Uterus (tissue), 2 donors: ENCODE measurements around the gene ARHGAP4.

ENCODE experiments used
- CTCF ChIP-seq, 4 experiments: fragments of 200-600 bp in 2 of 4; fragments of 450-650 bp in 2 of 4; sonication (generic) in 2 of 4; IDR thresholded peaks; one replicate each; pipeline ENCODE4 v1.5.1; 2016 to 2019; ENCODE audit warnings: antibody characterized with exemption in 4 of 4, mild to moderate bottlenecking in 2 of 4, moderate library complexity in 1 of 4
- POLR2A ChIP-seq, 2 donors: fragments of 450-650 bp; IDR thresholded peaks; one replicate each; pipeline ENCODE4 v1.6.1; 2016; ENCODE audit warnings: antibody characterized with exemption in 2 of 2, mild to moderate bottlenecking in 1 of 2, moderate library complexity in 1 of 2

DNA sequence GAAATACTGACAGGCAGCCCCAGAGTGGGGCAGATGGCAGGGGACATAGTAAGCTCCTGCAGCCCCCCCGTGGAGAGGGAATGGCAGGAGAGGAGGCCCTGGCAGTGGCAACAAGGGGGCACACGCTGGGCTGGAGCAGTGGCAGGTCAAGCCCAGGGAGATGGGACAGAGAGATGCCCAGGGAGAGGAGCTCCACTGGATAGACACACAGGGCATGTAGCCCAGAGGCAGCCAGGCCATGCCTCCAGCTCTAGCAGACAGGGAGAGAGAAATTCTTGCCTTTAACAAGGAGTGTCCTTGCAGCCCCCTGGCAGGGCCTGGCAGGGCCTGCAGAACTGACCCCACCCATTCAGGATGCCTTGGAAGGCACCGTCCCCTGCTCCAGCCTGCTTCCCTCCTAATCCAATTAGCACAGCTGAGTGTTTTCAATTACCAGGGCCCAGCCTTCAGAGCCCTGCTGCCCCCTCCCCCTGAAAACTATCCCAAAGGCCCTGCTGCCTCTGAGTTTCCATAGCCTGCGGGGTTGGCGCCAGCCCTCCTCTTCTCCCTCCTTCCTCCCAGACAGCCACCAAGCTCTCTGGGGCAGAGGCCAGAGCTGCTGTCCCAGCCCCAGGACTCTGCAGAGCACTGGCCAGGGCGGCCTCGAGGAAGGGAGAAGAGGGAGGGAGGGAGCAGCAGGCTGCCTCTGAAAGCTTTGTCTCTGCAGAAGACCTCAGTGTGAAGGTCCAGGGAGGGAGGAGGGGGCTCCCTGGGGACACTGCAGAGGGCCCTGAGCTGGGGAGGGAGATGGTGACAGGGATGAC is 52.6 kb downstream of the ARHGAP4 start:
- no peak for TF ChIP-seq CTCF (IDR thresholded peaks at IDR 0.05)
- TF ChIP-seq POLR2A (IDR thresholded peaks at IDR 0.05) = no peak
